ENCODE data around the gene PFN3.

DNA sequence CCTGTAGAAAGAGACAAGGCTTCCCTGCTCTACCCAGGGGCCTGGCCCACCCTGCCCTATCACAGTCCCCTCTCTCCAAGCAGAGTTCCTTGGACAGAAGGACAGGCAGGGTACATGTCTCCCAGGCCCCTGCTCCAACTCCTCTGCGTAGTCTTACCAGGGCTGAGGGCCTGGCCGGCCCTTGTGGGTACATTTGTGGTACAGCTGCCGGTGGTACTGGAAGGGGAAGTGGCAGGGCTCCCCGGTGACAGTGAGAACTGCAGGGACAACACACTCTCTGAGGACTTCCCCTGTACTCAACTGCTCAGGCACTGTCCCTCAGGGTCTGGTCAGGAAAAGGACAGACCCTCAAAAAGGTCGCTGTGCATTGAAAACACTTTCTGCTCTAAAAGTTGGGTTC is 5.3 kb upstream of the PFN3 start:
- TF ChIP-seq POLR2A (IDR thresholded peaks at IDR 0.05), result no peak
- no peak for TF ChIP-seq CTCF (IDR thresholded peaks at IDR 0.05 in 4 of 5, conservative IDR thresholded peaks at IDR 0.05 in 1 of 5)
